ENCODE data around the gene CS.
A peak's percentile ranks its signal among the peaks of the same experiment; 100 is the strongest.

The CS gene

GRCh38 chr12:56260921-56261320, 39.2 kb downstream of the CS start:
- no peak for TF ChIP-seq CTCF (IDR thresholded peaks at IDR 0.05; ENCODE audit: low read depth, low read length)
- no peak for DNase-seq (ENCODE audit: extremely low read depth, low read depth)

GRCh38 chr12:56260380-56260779, 39.8 kb downstream of the CS start:
- DNase-seq (ENCODE audit: extremely low read depth, low read depth), result no peak
- no peak for TF ChIP-seq CTCF (IDR thresholded peaks at IDR 0.05; ENCODE audit: low read depth, low read length)

GRCh38 chr12:56258820-56259183, 41.3 kb downstream of the CS start:
- DNase-seq (ENCODE audit: extremely low read depth, low read depth), result no peak
- TF ChIP-seq CTCF (IDR thresholded peaks at IDR 0.05; ENCODE audit: low read depth, low read length), result no peak

- no peak for DNase-seq (ENCODE audit: extremely low read depth, low read depth)
- peak; percentile 40 for TF ChIP-seq CTCF (IDR thresholded peaks at IDR 0.05; ENCODE audit: low read depth, low read length)
These were observed 41.9 kb downstream of the CS start, which contains the start of gene ANKRD52 for GRCh38 chr12:56258068-56258819. Gene ANKRD52 (minus strand): TSS chr12:56258384. CDS start chr12:56258269, 115 bp downstream.

GRCh38 chr12:56257491-56258067, 42.6 kb downstream of the CS start:
- DNase-seq (ENCODE audit: extremely low read depth, low read depth), result no peak
- peak; percentile 8; the same call in 1 of the 2 replicates for TF ChIP-seq CTCF (IDR thresholded peaks at IDR 0.05; ENCODE audit: low read depth, low read length)

GRCh38 chr12:56257071-56257470, 43.1 kb downstream of the CS start:
- DNase-seq (ENCODE audit: extremely low read depth, low read depth), result no peak
- TF ChIP-seq CTCF (IDR thresholded peaks at IDR 0.05; ENCODE audit: low read depth, low read length), result no peak

- no peak for DNase-seq (ENCODE audit: extremely low read depth, low read depth)
- no peak; the same call in 1 of the 2 replicates for TF ChIP-seq CTCF (IDR thresholded peaks at IDR 0.05; ENCODE audit: low read depth, low read length)
These were observed 43.7 kb downstream of the CS start for GRCh38 chr12:56256326-56256960.

Measured in AG09319 (cell line).